ENCODE results near the gene PDE4D. TPM values are rescaled to one million over a fixed set of nuclear protein-coding genes. Genes with fewer than 3 reads are reported as not detected.
"Not testable (repeated sequence)": the region's sequence is repeated elsewhere in the genome, so short reads cannot be mapped to it uniquely, and the experiment has no call there.

The PDE4D gene
- total RNA-seq, 6 experiments from 2014 or later: 1.6 to 10.3 (median 5.6) TPM

GRCh38 chr5:59380350-59380951 lies 513.1 kb downstream of the PDE4D start:
- DNase-seq: no peak
- H3K4me3 ChIP-seq: no peak overlapping the region

GRCh38 chr5:59374036-59374435 lies 519.5 kb downstream of the PDE4D start:
- WGBS (ENCODE audit: insufficient coverage, low coverage, low lambda C conversion rate, missing lambda C conversion rate): 75% methylated on average over 1 of the region's 1 CpG
- not testable (repeated sequence) for H3K4me3 ChIP-seq, H3K27ac ChIP-seq, H3K4me1 ChIP-seq, H3K9me3 ChIP-seq, H3K27me3 ChIP-seq, ATAC-seq, H3K36me3 ChIP-seq, DNase-seq
- intact Hi-C loops (cut with DNase I): loop anchor here in 1 of 2 donors (10.0 kb wide), 1 partner anchor 189 kb away; no protein-coding TSS in a partner anchor

More at GRCh38 chr5:59380350-59380951, 513.1 kb downstream of the PDE4D start:
- TF ChIP-seq, protein P1, sequence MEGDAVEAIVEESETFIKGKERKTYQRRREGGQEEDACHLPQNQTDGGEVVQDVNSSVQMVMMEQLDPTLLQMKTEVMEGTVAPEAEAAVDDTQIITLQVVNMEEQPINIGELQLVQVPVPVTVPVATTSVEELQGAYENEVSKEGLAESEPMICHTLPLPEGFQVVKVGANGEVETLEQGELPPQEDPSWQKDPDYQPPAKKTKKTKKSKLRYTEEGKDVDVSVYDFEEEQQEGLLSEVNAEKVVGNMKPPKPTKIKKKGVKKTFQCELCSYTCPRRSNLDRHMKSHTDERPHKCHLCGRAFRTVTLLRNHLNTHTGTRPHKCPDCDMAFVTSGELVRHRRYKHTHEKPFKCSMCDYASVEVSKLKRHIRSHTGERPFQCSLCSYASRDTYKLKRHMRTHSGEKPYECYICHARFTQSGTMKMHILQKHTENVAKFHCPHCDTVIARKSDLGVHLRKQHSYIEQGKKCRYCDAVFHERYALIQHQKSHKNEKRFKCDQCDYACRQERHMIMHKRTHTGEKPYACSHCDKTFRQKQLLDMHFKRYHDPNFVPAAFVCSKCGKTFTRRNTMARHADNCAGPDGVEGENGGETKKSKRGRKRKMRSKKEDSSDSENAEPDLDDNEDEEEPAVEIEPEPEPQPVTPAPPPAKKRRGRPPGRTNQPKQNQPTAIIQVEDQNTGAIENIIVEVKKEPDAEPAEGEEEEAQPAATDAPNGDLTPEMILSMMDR (IDR thresholded peaks at IDR 0.05): peak; percentile 52 to 59 (median 54)
- TF ChIP-seq POLR2A (IDR thresholded peaks at IDR 0.05): no peak
- no peak overlapping the region for H3K27ac ChIP-seq
- 0% methylated on average over 1 of the region's 1 CpG for WGBS (ENCODE audit: insufficient coverage, low coverage, low lambda C conversion rate, missing lambda C conversion rate)
- intact Hi-C loops (cut with DNase I): loop anchor here in 1 of 2 donors (10.0 kb wide), 2 partner anchors 114 to 284 kb away; no protein-coding TSS in a partner anchor
- peak; percentile 80 to 91 (median 88) for ATAC-seq
- H3K27me3 ChIP-seq: no peaks in the 10 kb centered on the region
- no peaks in the 10 kb centered on the region for H3K36me3 ChIP-seq
- no peaks in the 10 kb centered on the region for H3K9me3 ChIP-seq
- H3K4me1 ChIP-seq: no peaks in the 10 kb centered on the region

DNA sequence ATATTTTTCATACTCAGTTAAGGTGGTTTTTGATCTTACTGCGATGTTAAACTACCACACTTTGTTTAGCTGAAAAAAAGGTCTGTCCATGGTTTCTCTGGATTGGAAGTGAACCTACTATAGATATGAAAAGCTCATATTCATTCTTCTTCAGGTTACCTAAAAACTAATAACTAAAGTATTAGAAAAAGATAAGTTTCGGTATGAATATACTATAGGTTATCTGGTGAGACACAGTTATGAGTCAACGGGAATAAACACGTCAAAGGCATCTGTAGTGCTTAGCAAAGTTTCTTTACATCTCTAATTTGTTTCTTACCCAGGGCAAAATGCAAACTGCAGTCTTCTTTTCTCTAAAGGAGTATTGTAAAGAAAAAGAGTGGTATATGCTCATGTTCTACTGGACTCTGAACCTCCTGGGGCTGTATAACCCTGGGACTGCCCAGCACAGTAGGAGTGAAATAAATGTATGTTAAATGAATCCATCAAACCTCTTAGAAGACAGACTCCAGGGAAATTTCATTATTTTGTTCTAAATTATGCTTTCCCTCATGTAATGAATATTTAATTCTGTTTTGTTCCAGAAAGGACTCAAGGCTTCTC lies 521.9 kb downstream of the PDE4D start:
- H3K4me3 ChIP-seq: no peak overlapping the region
- intact Hi-C loops (cut with DNase I): loop anchor here in 1 of 2 donors (10.0 kb wide), 1 partner anchor 187 kb away; no protein-coding TSS in a partner anchor
- no peak for ATAC-seq
- no peak overlapping the region for H3K27ac ChIP-seq
- no peak for DNase-seq
- no peaks in the 10 kb centered on the region for H3K36me3 ChIP-seq
- no peaks in the 10 kb centered on the region for H3K9me3 ChIP-seq
- WGBS (ENCODE audit: insufficient coverage, low coverage, low lambda C conversion rate, missing lambda C conversion rate): 79% methylated on average over 4 of the region's 4 CpGs
- H3K4me1 ChIP-seq: no peaks in the 10 kb centered on the region
- no peak for TF ChIP-seq POLR2A (IDR thresholded peaks at IDR 0.05)
- TF ChIP-seq, protein P1 (IDR thresholded peaks at IDR 0.05): no peak
- no peaks in the 10 kb centered on the region for H3K27me3 ChIP-seq

DNA sequence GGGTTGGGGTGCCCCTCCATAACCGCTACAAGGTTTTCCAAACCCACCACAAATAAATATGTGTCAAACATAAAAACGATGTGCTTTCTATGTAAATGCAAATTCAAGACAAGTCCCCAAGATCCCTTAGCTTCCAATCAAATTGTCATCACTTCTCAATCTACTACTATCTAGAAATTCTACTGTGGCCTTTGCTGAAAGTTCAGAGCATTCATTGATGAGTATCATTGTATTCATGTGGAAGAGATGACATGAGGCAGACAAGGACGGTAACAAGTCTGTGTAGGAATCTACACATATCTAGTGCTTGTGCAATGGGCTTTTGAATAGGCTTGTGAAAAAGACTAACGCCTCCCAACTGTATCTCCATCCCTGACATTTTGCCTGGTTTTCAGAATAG lies 524.6 kb downstream of the PDE4D start:
- 68% methylated on average over 4 of the region's 4 CpGs for WGBS (ENCODE audit: insufficient coverage, low coverage, low lambda C conversion rate, missing lambda C conversion rate)
- intact Hi-C loops (cut with DNase I): no loop called here
- ATAC-seq: no peak

More for the DNA sequence above, 524.6 kb downstream of the PDE4D start:
- no peak for DNase-seq
- Histone ChIP-seq H3K4me3 (no peak overlapping the region), H3K4me1 (no peaks in the 10 kb centered on the region), H3K9me3 (no peaks in the 10 kb centered on the region), H3K27me3 (no peaks in the 10 kb centered on the region), H3K27ac (no peak overlapping the region), H3K36me3 (no peaks in the 10 kb centered on the region)
- TF ChIP-seq, protein P1 (IDR thresholded peaks at IDR 0.05): no peak
- no peak for TF ChIP-seq POLR2A (IDR thresholded peaks at IDR 0.05)

All from right lobe of liver (tissue), 6 donors.